Erythroblast (primary cell): ENCODE data around the gene MMS19.

Experiments used
- GATA1 ChIP-seq: IDR thresholded peaks from 2 replicates; pipeline ENCODE4 v1.6.1; 2011; ENCODE audit warnings: low read depth, mild to moderate bottlenecking, control low read depth, low read length, moderate library complexity
- POLR2A ChIP-seq: IDR thresholded peaks from 2 replicates; pipeline ENCODE4 v1.6.1; 2011; ENCODE audit warnings: mild to moderate bottlenecking, low read length

DNA sequence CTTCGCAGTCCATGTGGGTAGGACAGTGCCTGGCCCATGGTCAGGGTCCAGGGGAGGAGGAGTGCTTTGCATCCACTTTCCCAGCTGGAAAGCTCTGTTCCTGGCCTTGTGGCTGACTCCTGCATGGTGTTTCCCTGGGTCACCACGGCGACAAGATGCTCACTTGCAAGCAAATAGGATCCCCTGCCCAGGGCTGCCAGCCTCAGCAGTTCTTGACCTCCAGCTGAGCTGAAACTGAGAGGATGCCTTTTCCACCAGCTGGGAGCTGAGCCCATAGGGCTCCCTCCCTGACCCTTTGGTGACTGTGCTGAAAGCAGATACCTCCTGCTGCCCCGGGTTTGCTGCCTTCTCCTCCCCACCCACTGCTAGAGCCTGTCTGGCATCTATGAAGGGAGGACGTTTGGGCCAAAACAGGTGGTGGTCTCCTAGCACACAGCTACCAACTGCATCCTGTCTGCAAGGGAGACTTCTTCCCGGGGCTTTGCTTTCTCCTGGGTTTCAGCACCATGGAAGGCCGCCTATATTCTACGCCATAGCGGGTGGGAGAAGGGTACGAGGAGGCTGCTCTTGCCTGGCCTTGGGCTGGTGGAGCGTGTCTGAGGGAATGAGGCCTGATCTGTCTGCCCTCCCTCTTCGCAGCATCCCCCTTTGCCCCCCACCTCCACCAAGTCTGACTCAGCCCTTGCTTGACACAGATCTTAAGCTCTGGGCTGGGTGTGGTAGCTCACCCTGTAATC is 34.9 kb upstream of the MMS19 start:
- TF ChIP-seq POLR2A = no peak
- no peak for TF ChIP-seq GATA1
